Choroid plexus epithelial cell (primary cell): ENCODE measurements around the gene LARGE2.

Experiments used
- DNase-seq: peaks from one replicate; pipeline ENCODE4 v3.0.0-alpha.2; 2010; ENCODE audit warnings: low read depth
- H3K4me3 ChIP-seq: 2 replicates; pipeline ENCODE4 v1.5.1; 2011; ENCODE audit warnings: low read depth, mild to moderate bottlenecking, control low read depth, low read length, moderate library complexity
- CTCF ChIP-seq: conservative IDR thresholded peaks from 2 replicates; pipeline ENCODE4 v1.5.1; 2011; ENCODE audit warnings: low read depth, mild to moderate bottlenecking, control low read depth, inconsistent platforms, low read length, moderate library complexity

LARGE2 gene

GRCh38 chr11:45936511-45937054 lies 14.1 kb downstream of the LARGE2 start:
- H3K4me3 ChIP-seq: no peak overlapping the region
- no peak for TF ChIP-seq CTCF
- DNase-seq: no peak

GRCh38 chr11:45937916-45938315 lies 15.5 kb downstream of the LARGE2 start:
- no peak overlapping the region for H3K4me3 ChIP-seq
- no peak for TF ChIP-seq CTCF
- no peak for DNase-seq

- peak; percentile 66 for DNase-seq
- no peak for TF ChIP-seq CTCF
- no peak overlapping the region for H3K4me3 ChIP-seq
Measured at GRCh38 chr11:45939836-45940235, 17.4 kb downstream of the LARGE2 start.

- DNase-seq: no peak
- no peak overlapping the region for H3K4me3 ChIP-seq
- TF ChIP-seq CTCF: no peak
Measured at GRCh38 chr11:45941285-45941684, 18.8 kb downstream of the LARGE2 start.

- no peak for DNase-seq
- no peak overlapping the region for H3K4me3 ChIP-seq
- no peak for TF ChIP-seq CTCF
Measured at GRCh38 chr11:45942381-45942780, 19.9 kb downstream of the LARGE2 start.

GRCh38 chr11:45945397-45945999 lies 23.0 kb downstream of the LARGE2 start:
- no peak for TF ChIP-seq CTCF
- H3K4me3 ChIP-seq: no peak overlapping the region
- DNase-seq: no peak

GRCh38 chr11:45947885-45948284 lies 25.4 kb downstream of the LARGE2 start:
- no peak overlapping the region for H3K4me3 ChIP-seq
- TF ChIP-seq CTCF: no peak
- DNase-seq: no peak
